Natural killer cell treated with Interleukin-12 subunit alpha and Interleukin-12 subunit beta and Interleukin-15 and Interleukin-18, amount 100 ng/mL, for 72 hours (primary cell): ENCODE measurements around the gene R3HDM1. TPM values are rescaled to one million over a fixed set of nuclear protein-coding genes. Genes with fewer than 3 reads are reported as not detected.
"Not testable (repeated sequence)": the region's sequence is repeated elsewhere in the genome, so short reads cannot be mapped to it uniquely, and the experiment has no call there.

Experiments
- ATAC-seq, 2 donors: fragments of 150-1000 bp; cut with Tn5 transposase in 1 of 2; sonication (Bioruptor Pico), chemical (Tn5 transposase) in 1 of 2; 2 replicates each; pipeline ENCODE4 v1.10.0; 2021
- DNase-seq: peaks from one replicate; pipeline ENCODE4 v3.0.0; 2022; ENCODE audit warnings: low spot score
- H3K27ac Mint-ChIP-seq, 2 donors: 1 replicate in 1 of 2; 2 replicates in 1 of 2; pipeline ENCODE4 v1.8.0; 2022; ENCODE audit warnings: mixed read lengths in 2 of 2, mild to moderate bottlenecking in 1 of 2, moderate library complexity in 1 of 2
- H3K27me3 Mint-ChIP-seq, 2 donors: 1 replicate in 1 of 2; 2 replicates in 1 of 2; pipeline ENCODE4 v1.8.0; 2022; ENCODE audit warnings: mixed read lengths in 2 of 2
- H3K36me3 Mint-ChIP-seq: one replicate; pipeline ENCODE4 v1.8.0; 2022; ENCODE audit warnings: mixed read lengths
- H3K4me1 Mint-ChIP-seq, 2 donors: 1 replicate in 1 of 2; 2 replicates in 1 of 2; pipeline ENCODE4 v1.8.0; 2022; ENCODE audit warnings: low read depth in 2 of 2, mixed read lengths in 2 of 2, mild to moderate bottlenecking in 1 of 2
- H3K4me3 Mint-ChIP-seq: one replicate; pipeline ENCODE4 v1.8.0; 2022; ENCODE audit warnings: mixed read lengths
- H3K9me3 Mint-ChIP-seq: 2 replicates; pipeline ENCODE4 v1.8.0; 2022; ENCODE audit warnings: mixed read lengths
- total RNA-seq, 2 donors: library from RNA; stranded (reverse); gene quantifications; one replicate each; pipeline ENCODE4 v1.2.3, GENCODE V29; 2022

R3HDM1 gene
- total RNA-seq, 2 donors from 2014 or later: 40.6 to 81.3 TPM

DNA sequence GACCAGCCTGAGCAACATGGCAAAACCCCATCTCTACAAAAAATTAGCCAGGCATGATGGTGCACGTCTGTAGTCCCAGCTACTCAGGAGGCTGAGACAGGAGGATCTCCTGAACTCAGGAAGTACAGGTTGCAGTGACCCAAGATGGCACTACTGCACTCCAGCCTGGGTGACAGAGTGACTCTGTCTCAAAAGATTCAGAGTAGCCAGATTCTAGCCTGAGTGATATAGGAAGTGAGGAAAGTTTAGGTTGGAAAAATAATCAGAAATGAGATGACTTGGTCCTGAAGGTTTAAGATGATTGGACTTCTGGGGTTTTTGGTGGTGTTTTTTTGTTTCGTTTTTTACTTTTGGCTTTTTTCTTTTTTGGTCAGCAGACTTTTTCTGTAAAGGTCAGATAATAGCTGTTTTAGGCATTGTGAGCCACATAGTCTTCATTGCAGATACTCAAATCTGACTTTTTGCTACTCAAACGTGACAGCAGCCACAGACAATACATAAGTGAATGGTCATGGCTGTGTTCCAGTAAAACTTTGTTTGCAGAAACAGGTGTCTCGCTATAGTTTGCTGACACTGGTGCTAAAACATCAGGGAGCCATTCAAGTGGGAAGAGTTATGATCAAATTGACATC lies 106.3 kb downstream of the R3HDM1 start:
- H3K36me3 Mint-ChIP-seq: peaks cover 13% of the 10 kb centered on the region
- no peaks in the 10 kb centered on the region for H3K9me3 Mint-ChIP-seq
- DNase-seq (no peak), ATAC-seq (peak in 1 of 2 donors; percentile 43)
- H3K4me1 Mint-ChIP-seq: peaks cover 0 to 9% of the 10 kb centered on the region in 2 donors
- no peak overlapping the region for H3K4me3 Mint-ChIP-seq
- H3K27me3 Mint-ChIP-seq: no peaks in the 10 kb centered on the region
- H3K27ac Mint-ChIP-seq: no peak overlapping the region

DNA sequence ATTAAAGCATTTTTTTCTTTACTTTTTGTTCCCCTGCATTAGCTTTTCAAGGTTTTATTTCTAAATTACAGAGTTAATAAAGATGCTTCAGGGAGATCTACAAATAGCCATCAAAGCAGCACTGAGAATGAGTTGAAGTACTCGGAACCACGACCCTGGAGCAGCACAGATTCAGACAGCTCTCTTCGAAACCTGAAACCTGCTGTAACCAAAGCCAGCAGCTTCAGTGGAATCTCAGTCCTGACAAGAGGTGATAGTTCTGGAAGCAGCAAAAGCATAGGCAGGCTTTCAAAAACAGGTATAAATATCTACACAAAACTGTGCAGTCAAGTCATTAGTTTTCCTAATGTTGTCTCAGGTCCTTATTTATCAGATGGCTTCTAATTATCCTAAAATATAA lies 107.5 kb downstream of the R3HDM1 start:
- H3K4me1 Mint-ChIP-seq: peaks cover 0 to 9% of the 10 kb centered on the region in 2 donors
- no peaks in the 10 kb centered on the region for H3K9me3 Mint-ChIP-seq
- H3K36me3 Mint-ChIP-seq: peaks cover 13% of the 10 kb centered on the region
- no peaks in the 10 kb centered on the region for H3K27me3 Mint-ChIP-seq
- ATAC-seq (no peak), DNase-seq (no peak)
- H3K27ac Mint-ChIP-seq: no peak overlapping the region
- H3K4me3 Mint-ChIP-seq: no peak overlapping the region

DNA sequence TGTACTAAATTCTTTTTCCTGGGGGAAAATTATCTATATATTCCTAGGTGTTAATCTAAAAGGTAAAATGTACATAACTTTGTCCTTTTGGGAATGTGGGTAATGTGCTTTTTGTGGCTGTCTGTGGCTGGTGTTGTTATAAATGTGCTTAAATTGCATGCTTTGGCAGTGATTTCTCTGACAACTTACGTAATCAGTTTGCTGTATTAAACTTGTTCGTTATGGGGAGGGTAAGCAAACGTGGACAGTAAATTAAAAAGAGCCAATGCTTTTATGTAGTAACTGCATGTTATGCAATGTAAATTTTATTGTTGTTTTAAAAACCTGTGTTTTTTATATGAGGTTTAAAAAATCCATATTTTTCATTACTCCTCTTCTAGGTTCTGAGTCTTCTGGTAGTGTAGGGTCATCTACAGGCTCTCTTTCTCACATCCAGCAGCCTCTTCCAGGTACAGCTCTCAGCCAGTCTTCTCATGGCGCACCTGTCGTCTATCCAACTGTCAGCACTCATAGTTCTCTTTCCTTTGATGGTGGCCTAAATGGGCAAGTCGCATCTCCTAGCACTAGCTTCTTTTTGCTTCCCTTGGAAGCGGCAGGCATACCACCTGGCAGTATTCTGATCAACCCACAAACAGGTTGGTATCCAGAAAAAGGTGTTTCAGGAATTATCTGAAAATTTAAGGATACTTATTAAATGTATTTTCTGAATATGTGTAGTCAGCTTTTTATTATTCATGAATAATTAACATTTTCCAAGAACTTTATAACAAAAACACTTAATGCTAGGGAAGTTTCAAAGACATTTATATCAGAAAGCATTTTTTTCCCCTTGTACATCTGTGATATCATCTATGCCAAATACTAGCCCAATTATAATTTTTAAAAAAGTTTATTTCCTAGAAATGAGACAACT lies 110.1 kb downstream of the R3HDM1 start:
- H3K9me3 Mint-ChIP-seq: no peaks in the 10 kb centered on the region
- peaks cover 0 to 9% of the 10 kb centered on the region in 2 donors for H3K4me1 Mint-ChIP-seq
- no peaks in the 10 kb centered on the region for H3K27me3 Mint-ChIP-seq
- ATAC-seq: no peak
- no peak overlapping the region for H3K4me3 Mint-ChIP-seq
- peaks cover 18% of the 10 kb centered on the region for H3K36me3 Mint-ChIP-seq
- no peak overlapping the region for H3K27ac Mint-ChIP-seq
- no peak for DNase-seq

DNA sequence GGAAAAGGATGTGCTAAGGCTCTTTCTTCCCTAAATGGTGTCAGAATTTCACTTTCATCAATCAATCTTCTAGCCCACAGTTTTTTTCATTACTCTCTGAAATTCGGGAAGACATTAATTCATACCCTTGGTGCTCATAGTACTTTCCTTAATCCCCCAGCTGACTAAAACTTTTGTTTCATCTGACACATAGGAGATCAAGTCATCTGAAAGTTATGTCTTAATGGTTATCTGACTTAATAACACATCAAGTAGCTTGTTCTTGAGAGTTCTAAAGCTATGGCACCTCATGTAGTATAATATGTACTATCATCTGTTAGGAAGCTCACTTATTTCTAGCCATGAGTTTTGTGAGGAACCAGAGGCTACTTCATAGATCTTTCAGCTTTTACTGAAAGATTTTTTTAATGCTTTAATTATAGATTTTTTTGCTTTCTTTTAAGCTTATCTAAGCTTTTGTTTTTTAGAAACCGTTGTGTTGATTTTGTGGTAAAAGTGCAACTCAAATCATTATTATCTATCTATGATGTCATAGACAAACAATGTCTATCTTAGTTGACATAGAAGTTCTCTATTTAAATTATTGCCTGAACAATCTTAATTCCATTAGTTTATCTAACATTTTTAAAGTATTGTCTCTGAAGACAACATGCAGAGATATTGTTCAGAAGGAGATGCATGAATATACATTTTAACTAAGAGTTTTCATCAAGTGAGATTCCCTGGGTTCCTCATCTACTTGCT lies 116.7 kb downstream of the R3HDM1 start:
- no peak overlapping the region for H3K27ac Mint-ChIP-seq

DNA sequence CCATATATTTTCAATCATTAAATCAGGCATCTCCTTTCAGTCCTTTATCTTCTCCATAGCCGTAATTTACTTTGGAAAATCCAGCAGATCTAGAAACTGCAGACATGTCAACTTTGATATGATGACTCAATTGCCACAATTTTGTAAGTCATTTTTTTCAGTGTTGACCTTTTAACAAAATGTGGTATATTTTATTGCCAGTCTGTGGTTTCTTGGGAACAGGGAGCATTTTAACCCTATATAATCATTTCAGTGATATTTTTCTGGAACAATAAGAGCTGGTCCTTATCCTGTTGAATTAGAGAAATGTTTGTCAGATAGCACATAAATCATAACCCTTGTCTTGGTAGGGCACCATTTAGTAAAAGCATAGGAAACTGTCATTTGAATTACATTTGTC lies 119.4 kb downstream of the R3HDM1 start:
- Mint-ChIP-seq H3K4me3 (no peak overlapping the region), H3K36me3 (peaks cover 5% of the 10 kb centered on the region), H3K9me3 (no peaks in the 10 kb centered on the region), H3K27ac (no peak overlapping the region), H3K4me1 (no peaks in the 10 kb centered on the region), H3K27me3 (no peaks in the 10 kb centered on the region)
- no peak for DNase-seq
- no peak for ATAC-seq

More for the DNA sequence above, 116.7 kb downstream of the R3HDM1 start:
- no peaks in the 10 kb centered on the region for H3K4me1 Mint-ChIP-seq
- no peaks in the 10 kb centered on the region for H3K9me3 Mint-ChIP-seq
- H3K36me3 Mint-ChIP-seq: peaks cover 10% of the 10 kb centered on the region
- DNase-seq: no peak
- no peak for ATAC-seq
- no peaks in the 10 kb centered on the region for H3K27me3 Mint-ChIP-seq
- H3K4me3 Mint-ChIP-seq: no peak overlapping the region

DNA sequence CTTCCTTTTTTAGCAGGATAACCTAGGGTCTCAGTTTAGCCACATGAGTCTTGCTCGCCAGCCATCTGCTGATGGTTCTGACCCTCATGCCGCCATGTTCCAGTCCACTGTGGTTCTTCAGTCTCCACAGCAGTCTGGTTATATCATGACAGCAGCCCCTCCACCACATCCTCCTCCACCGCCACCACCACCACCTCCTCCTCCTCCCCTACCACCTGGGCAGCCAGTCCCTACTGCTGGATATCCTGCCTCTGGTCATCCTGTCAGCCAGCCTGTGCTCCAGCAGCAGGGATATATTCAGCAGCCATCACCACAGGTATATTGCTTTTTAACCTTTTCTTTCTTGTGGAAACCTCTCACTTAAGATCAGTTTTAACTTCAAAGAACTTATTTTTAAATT lies 120.4 kb downstream of the R3HDM1 start:
- Mint-ChIP-seq H3K4me1 (no peaks in the 10 kb centered on the region), H3K4me3 (no peak overlapping the region), H3K27me3 (no peaks in the 10 kb centered on the region), H3K36me3 (peaks cover 5% of the 10 kb centered on the region), H3K9me3 (no peaks in the 10 kb centered on the region), H3K27ac (no peak overlapping the region)
- peak in 1 of 2 donors; percentile 43 for ATAC-seq
- no peak for DNase-seq

DNA sequence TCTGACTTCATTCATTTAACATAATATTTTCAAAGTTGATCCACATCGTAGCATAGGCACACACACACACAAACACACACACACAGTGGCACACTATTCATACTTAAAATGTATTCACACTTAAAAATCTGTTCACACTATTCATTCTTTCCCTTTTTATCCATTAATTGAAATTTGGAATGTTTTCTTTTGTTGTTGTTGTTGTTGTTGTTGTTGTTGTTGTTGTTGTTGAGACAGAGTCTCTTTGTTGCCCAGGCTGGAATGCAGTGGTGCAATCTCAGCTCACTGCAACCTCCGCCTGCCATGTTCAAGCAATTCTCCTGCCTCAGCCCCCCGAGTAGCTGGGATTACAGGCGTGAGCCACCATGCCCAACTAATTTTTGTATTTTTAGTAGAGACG lies 123.0 kb downstream of the R3HDM1 start:
- not testable (repeated sequence) for DNase-seq, H3K4me3 Mint-ChIP-seq, H3K27ac Mint-ChIP-seq, H3K27me3 Mint-ChIP-seq, H3K9me3 Mint-ChIP-seq, H3K4me1 Mint-ChIP-seq, H3K36me3 Mint-ChIP-seq, ATAC-seq

DNA sequence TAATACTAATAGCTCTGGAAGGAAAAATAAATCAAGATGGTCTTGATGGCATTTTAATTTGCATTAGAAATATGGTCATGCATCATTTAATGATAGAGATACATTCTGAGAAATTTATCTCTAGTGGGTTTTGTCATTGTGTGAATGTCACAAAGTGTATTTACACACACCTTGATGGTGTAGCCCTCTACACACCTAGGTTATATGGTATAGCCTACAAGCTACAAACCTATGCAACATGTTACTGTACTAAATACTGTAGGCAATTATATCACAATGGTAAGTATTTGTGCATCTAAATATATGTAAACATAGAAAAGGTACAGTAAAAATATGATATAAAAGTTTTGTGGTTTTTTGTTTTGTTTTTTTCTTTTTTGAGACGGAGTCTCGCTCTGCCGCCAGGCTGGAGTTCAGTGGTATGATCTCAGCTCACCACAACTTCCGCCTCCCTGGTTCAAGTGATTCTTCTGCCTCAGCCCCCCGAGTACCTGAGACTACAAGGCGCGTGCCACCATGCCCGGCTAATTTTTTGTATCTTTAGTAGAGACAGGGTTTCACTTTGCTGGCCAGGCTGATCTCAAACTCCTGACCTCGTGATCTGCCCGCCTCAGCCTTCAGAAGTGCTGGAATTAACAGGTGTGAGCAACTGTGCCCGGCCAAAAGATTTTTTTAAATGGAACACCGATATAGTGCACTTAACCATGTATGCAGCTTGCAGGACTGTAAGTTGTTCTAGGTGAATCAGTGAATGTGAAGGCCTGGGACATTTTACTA lies 126.7 kb downstream of the R3HDM1 start:
- Mint-ChIP-seq H3K36me3 (peaks cover 7% of the 10 kb centered on the region), H3K27me3 (no peaks in the 10 kb centered on the region), H3K4me3 (peak overlapping the region; percentile 42), H3K9me3 (no peaks in the 10 kb centered on the region), H3K4me1 (no peaks in the 10 kb centered on the region), H3K27ac (peak overlapping the region in 1 of 2 donors; percentile 46)
- ATAC-seq (peak in 1 of 2 donors; percentile 61), DNase-seq (no peak)

DNA sequence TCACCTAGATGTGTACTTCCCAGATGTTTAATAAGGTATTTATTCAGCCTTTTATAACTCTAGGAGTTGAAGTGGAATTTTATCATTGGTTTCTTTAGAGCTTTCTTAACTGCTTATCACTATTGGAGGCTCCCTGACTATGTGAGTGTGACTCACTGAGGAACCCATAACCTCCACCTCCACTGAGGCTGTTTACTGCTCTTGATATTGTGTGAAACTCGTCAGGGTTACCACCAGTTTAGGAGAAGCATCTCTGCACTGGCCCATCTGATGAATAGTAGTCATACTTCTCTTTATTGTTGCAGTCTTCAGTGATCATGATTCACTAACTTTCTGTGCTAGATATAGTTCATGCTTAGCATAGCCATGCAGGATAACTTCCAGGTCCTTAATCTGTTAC lies 130.8 kb downstream of the R3HDM1 start:
- peaks cover 4 to 8% of the 10 kb centered on the region in 2 donors for H3K4me1 Mint-ChIP-seq
- H3K27me3 Mint-ChIP-seq: no peaks in the 10 kb centered on the region
- H3K4me3 Mint-ChIP-seq: no peak overlapping the region
- peaks cover 7% of the 10 kb centered on the region for H3K36me3 Mint-ChIP-seq
- ATAC-seq: peak in 1 of 2 donors; percentile 62
- H3K27ac Mint-ChIP-seq: no peak overlapping the region
- H3K9me3 Mint-ChIP-seq: no peaks in the 10 kb centered on the region
- DNase-seq: no peak

DNA sequence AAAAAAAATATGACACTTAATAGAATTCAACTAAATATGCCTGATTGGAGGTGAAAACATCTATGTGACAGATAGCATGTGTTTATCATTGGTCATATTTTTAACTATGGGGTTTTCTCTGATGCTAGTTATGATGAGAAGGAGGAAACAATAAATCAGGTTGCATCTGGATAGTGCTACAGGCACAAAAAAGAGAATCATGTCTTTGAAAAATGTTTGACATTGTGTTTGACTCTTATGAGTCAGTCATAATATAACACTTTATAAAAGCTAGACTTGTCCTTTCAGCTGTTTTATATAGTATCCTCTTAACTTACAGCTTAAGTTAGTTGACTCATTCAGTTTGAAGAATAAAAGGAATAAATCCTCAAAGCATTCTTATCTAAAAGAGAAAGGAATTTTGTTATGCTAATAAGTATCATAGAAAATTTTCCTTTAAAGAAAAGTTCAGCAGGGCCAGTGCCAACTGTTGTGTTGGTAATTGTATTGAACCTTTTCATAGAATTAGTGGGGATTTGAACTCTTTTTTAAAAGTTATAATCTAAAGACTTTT lies 131.9 kb downstream of the R3HDM1 start:
- Mint-ChIP-seq H3K27ac (no peak overlapping the region), H3K27me3 (no peaks in the 10 kb centered on the region), H3K4me1 (peaks cover 4 to 8% of the 10 kb centered on the region in 2 donors), H3K36me3 (peaks cover 12% of the 10 kb centered on the region), H3K9me3 (no peaks in the 10 kb centered on the region), H3K4me3 (no peak overlapping the region)
- ATAC-seq (no peak), DNase-seq (no peak)

DNA sequence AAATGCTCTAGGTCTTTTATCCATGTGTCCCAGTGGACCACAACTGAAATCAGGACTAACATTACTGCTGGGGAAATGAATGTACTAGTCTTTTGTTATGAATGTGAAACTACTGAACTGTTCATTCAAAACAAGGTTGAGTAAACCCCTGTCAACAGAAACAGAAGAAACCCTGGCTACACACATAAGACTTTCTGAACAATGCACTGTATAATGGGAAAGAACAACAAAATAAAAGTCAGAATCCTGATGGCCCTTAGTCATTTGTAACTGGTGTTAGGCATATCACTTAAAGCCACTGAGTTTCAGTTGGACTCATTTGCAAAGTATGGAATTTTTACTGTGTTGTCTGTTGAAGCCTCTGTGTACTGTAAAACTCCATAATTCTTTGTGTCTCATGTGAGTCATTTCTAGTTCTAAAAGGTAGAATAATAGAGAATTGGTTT lies 133.4 kb downstream of the R3HDM1 start:
- Mint-ChIP-seq H3K27ac (peak overlapping the region; percentile 20 to 38), H3K36me3 (peaks cover 12% of the 10 kb centered on the region), H3K27me3 (no peaks in the 10 kb centered on the region), H3K4me1 (peaks cover 4 to 8% of the 10 kb centered on the region in 2 donors), H3K9me3 (no peaks in the 10 kb centered on the region), H3K4me3 (peak overlapping the region; percentile 3)
- DNase-seq (no peak), ATAC-seq (peak; percentile 45 to 88)

DNA sequence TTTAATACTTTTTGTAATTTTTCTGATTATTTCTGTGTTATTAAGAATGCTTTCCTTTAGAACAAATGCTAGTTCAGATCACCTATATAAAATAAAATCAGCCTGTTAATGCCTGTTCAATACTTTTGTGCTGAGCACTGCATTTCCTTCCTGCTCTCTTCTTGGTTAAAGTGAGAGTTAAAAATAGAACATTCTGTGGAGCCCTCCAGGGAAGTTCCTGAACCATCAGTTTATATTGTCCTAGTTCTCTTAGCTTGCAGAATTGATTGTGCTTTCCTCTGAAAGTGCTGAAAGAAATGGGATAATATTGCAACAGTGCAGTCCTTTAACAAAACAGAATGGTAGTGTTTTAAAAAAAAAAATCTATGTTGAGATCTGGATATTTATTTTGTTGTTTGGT lies 135.8 kb downstream of the R3HDM1 start:
- Mint-ChIP-seq H3K36me3 (peaks cover 6% of the 10 kb centered on the region), H3K27ac (no peak overlapping the region), H3K4me1 (peaks cover 4 to 8% of the 10 kb centered on the region in 2 donors), H3K9me3 (no peaks in the 10 kb centered on the region), H3K4me3 (no peak overlapping the region), H3K27me3 (no peaks in the 10 kb centered on the region)
- DNase-seq (no peak), ATAC-seq (no peak)

DNA sequence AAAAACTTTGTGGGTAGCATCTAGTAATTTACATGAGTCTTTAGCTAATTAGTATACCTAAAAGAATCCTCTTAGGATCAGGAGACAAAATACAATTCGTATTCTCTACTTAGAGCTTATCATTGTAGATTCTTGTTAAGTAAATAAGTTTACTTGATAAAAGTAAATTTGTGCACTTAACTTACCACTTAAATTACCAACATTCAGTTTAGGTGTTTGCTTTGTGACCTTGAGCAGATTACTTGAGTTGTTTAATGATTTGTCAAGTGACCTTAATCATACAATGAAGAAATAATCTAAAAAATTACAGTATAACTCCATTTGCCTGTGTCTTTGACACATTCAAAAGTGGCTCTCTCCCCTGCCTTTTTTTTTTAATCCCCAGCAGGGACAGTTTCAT lies 143.2 kb downstream of the R3HDM1 start:
- no peaks in the 10 kb centered on the region for H3K4me1 Mint-ChIP-seq
- DNase-seq (no peak), ATAC-seq (no peak)
- H3K27me3 Mint-ChIP-seq: no peaks in the 10 kb centered on the region
- H3K4me3 Mint-ChIP-seq: no peak overlapping the region
- no peak overlapping the region for H3K27ac Mint-ChIP-seq
- peaks cover 5% of the 10 kb centered on the region for H3K36me3 Mint-ChIP-seq
- no peaks in the 10 kb centered on the region for H3K9me3 Mint-ChIP-seq
